Stimulated activated CD4-positive, alpha-beta T cell treated with anti-CD3 and anti-CD28 coated beads, Interleukin-4, amount 100 ng/mL, for 24 hours (primary cell): Measurements from ENCODE around the gene RFC3.

Experiments
- DNase-seq: peaks from one replicate; pipeline ENCODE4 v3.0.0-alpha.2; 2020

The RFC3 gene

DNA sequence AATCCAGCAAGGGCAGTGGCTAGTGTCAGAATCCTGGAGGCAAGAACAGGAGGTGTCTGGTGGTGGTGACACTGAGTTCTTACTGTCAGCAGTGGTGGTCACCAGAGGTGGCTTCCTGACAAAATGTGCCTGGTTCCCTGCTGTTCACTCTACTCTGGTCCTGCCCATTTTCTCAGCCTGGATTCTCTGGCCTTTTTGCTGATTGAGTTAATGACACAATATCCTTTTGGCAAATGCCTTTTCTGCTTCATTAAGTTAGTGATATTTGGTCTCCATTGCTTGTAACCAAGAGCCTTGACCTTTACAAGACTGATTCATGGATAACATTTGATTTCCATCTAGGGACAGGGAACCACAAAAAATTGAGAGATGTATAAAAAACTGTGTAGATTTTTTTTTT lies 51.1 kb downstream of the RFC3 start:
- DNase-seq, result no peak

GRCh38 chr13:33870046-33870668 lies 52.2 kb downstream of the RFC3 start:
- DNase-seq, result no peak

- DNase-seq, result no peak
Measured at GRCh38 chr13:33871207-33872004, 53.5 kb downstream of the RFC3 start.

- no peak for DNase-seq
Measured at GRCh38 chr13:33872005-33872351, 54.0 kb downstream of the RFC3 start.

DNA sequence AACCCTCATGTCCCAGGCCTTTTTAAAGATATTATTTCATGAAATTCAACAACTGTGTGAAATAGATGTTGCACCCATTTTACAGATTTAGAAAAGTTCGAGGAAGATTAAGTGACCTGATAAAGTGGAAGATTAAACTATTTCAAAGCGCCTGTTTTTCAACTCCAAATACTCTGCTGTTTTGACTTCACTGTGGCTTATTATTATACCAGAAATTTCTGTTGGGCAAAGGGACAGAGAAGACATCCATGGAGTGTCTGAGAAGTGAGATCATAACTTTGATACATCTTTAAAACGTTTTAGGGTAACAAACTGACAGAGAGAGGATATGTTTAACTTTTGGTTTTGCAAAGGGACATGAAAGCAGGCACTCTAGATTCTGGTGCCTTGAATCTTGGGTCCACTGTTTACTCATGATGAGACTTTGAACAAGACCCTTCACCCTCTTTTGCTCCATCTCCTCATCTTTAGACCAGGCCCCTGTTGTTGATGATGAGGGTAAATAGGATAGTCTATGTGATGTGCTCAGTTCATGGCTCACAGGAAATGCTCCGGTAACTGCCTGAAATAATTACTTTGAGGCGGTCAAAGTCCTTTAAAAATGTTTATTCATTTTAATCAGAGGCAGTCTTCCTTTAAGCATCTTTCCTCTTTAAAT lies 55.4 kb downstream of the RFC3 start:
- DNase-seq, result no peak

DNA sequence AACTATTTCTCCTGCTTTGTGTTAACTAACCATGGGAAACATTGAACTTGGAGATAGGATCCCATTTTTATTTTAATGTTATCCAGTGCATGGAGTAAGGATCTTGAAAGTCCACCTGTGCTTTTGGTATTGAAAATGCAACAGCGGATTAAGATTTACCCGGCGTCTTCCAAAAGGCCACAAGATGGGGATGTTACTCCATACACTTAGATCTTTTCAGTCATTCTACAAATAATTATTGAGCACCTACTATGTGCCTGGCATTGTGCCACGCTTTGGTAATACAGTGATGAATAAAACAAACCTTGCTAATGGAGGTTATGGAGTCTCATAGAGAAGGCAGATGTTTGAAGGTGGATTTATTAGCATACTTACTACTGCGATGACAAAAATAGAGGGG lies 56.9 kb downstream of the RFC3 start:
- DNase-seq, result no peak

DNA sequence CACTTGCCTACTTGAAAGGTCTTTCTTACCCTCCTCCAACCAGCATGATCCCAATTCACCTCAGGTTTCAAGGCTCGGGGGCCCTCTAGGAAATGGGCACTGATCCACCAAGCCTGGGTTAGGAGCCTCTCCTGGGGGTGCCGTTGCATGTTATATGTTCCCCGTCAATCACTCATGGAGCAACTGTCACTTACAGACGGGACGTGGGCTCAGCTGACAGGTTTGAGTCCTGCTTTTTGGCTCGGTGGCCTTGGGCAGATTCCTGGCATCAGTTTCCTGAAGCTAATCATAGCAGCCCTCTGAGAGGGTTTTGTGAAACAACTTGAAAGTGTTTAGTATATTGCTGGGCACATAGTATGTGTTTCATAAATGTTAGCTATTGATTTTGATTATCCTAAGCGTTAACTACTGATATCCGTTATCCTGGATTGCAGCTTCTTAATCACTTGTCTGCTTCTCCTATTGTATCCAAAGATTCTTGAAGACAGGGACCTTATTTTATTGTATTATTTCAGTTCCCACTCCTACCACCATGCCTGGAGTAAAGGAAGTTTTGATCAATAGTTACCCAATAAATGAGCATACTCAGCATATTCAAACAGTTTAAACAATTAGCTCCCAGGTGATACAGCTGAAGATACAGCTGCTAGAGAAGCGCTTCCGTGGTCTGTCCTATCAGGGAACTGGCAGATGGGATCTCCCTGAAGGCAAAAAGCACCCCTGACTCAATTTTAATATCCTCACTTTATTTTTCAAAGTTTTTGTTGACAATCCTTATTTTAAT lies 57.9 kb downstream of the RFC3 start:
- DNase-seq, result no peak

DNA sequence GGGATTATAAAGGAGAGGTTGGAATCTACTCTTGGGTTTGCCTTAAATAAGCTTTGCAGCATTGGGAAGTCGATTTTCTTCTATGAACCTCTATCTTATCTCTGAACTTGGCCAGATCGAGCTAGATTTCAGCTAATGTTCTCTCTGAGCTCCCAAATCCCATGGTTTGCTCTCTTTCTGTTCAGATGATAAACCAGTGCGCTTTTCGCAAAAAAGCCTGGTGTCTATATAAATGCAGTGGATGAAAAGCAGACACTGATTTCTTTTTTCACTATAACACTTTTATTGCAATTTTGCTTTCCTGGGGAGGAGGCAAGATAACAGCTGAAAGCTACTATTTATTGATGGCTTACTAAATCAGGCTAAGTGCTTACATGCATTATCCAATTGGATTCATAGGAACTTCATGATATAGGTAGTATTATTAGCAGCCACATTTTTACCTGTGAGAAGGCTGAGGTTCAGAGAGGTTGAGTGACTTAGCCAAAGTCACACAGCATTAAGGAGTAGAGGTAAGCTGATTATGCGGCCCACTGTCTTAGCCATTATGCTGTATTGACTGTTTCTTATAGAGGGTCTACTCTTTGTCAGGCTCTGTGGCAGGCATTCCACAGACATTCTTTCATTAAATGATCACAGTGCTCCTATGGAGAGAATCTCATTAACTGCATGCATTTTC lies 58.9 kb downstream of the RFC3 start:
- no peak for DNase-seq

- DNase-seq, result no peak
Measured at GRCh38 chr13:33879118-33879517, 61.2 kb downstream of the RFC3 start.

- no peak for DNase-seq
Measured at GRCh38 chr13:33882804-33883203, 64.9 kb downstream of the RFC3 start.

GRCh38 chr13:33884531-33885220 lies 66.7 kb downstream of the RFC3 start:
- DNase-seq, result no peak
